ENCODE data around the gene ACADSB.

Gene ACADSB

DNA sequence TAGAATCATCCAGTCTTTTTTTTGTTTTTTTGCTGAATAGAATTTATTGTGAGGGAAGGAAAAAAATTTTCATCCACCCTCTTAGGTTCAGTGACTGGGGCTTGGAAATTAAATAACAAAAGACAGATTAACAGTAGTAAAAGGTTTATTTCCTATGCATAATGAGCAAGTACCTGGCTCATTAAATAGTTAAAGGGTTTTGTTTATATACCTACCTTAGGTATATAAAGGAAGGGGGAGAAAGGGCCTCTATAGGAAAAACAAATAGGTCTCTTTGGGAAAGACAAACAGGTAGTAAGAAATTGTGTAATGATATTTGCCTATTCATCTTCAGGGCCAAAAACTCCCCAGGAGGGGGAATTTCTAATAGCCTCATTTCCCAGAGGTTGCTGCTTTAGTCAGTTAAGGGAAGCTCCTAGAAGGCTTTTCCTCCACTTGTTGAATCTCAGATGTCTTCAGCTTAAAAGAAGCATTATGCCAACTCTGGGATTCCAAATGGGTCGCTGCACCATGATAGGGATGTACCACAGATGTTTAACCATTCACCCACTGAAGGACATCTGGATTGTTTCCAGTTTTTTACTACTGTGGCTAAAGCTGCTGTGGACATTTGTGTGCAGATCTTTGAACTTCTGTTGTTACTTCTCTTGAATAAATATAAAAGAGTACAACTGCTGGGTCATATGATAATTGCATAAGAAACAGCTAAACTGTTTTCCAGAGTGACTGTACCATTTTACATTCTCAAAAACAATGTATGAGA is 11.3 kb downstream of the ACADSB start:
- TF ChIP-seq, protein P1, sequence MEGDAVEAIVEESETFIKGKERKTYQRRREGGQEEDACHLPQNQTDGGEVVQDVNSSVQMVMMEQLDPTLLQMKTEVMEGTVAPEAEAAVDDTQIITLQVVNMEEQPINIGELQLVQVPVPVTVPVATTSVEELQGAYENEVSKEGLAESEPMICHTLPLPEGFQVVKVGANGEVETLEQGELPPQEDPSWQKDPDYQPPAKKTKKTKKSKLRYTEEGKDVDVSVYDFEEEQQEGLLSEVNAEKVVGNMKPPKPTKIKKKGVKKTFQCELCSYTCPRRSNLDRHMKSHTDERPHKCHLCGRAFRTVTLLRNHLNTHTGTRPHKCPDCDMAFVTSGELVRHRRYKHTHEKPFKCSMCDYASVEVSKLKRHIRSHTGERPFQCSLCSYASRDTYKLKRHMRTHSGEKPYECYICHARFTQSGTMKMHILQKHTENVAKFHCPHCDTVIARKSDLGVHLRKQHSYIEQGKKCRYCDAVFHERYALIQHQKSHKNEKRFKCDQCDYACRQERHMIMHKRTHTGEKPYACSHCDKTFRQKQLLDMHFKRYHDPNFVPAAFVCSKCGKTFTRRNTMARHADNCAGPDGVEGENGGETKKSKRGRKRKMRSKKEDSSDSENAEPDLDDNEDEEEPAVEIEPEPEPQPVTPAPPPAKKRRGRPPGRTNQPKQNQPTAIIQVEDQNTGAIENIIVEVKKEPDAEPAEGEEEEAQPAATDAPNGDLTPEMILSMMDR (IDR thresholded peaks at IDR 0.05; ENCODE audit: low read depth, low read length, missing control alignments), result no peak

DNA sequence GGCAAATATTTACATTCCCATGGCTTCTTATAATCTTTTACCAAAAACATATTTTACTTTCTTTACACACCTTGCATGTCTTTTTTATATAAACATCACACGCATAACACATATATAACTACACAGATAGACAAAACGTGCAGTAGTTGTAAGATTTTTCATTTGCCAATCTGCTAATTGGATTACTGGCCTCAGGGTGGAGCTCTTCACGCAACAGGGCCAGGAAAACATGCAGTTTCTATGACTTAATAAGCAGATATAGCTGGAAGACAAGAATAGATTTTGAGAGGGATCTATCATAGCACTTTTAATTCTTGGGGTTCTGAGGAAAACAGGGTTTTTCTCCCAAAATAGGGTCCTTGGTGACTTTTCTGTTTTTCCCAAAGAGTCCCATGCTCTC is 12.7 kb downstream of the ACADSB start:
- Histone ChIP-seq H3K27me3 (replicated peaks) (no peaks in the 10 kb centered on the region), H3K27ac (no peak overlapping the region), H3K36me3 (replicated peaks) (no peaks in the 10 kb centered on the region), H3K4me3 (ENCODE audit: low read depth, low read length) (no peak overlapping the region)
- TF ChIP-seq, protein P1 (IDR thresholded peaks at IDR 0.05; ENCODE audit: low read depth, low read length, missing control alignments), result peak; percentile 66
- in situ Hi-C loops (cut with HindIII; ENCODE audit: low pct_ligation_motif_present, low sequenced_read_pairs), result no loop called here
- no peak for DNase-seq

More for the DNA sequence above, 11.3 kb downstream of the ACADSB start:
- H3K4me3 ChIP-seq (ENCODE audit: low read depth, low read length), result no peak overlapping the region
- no peaks in the 10 kb centered on the region for H3K36me3 ChIP-seq (replicated peaks)
- no peak for DNase-seq
- in situ Hi-C loops (cut with HindIII; ENCODE audit: low pct_ligation_motif_present, low sequenced_read_pairs), result no loop called here
- H3K27ac ChIP-seq, result no peak overlapping the region
- no peaks in the 10 kb centered on the region for H3K27me3 ChIP-seq (replicated peaks)

DNA sequence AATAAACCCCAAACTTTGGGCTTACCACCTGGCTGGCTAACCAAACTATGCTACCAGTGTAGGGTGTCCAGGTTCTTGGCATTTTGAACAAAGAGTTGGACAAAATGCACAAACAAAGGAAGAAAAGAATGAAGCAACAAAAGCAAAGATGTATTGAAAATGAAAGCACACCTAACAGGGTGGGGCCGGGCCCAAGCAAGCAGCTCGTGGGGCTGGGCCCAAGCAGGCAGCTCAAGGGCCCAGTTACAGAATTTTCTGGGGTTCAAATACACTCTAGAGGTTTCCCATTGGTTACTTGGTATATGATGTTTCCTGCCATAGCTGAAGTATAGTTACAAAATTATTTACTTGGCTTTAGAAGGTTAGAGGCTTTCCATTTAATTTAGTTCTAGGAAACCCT is 15.7 kb downstream of the ACADSB start:
- no peak overlapping the region for H3K27ac ChIP-seq
- TF ChIP-seq, protein P1 (IDR thresholded peaks at IDR 0.05; ENCODE audit: low read depth, low read length, missing control alignments), result no peak
- H3K36me3 ChIP-seq (replicated peaks), result no peaks in the 10 kb centered on the region
- H3K4me3 ChIP-seq (ENCODE audit: low read depth, low read length), result no peak overlapping the region
- no peaks in the 10 kb centered on the region for H3K27me3 ChIP-seq (replicated peaks)
- in situ Hi-C loops (cut with HindIII; ENCODE audit: low pct_ligation_motif_present, low sequenced_read_pairs), result no loop called here
- no peak for DNase-seq

DNA sequence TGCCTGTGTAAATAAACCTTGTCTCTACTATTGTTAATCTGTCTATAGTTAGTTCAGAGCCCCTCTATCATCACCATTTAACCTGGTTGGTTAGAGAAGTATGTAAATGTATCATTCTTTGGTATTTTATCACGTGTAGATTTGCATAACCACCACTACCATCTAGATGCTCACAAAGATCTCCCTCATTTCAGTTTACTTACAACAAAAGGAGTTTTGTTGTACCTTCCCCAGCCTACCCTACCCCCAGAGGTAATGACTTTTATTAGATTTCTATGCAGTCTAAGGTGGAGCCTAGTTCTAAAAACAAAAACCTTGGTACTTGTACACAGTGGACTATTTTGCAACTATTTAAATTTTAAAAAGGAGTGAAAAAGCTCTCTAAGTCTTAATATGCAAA is 17.5 kb downstream of the ACADSB start:
- no peaks in the 10 kb centered on the region for H3K27me3 ChIP-seq (replicated peaks)
- H3K4me3 ChIP-seq (ENCODE audit: low read depth, low read length), result no peak overlapping the region
- no peak for DNase-seq
- no peaks in the 10 kb centered on the region for H3K36me3 ChIP-seq (replicated peaks)
- in situ Hi-C loops (cut with HindIII; ENCODE audit: low pct_ligation_motif_present, low sequenced_read_pairs), result no loop called here
- TF ChIP-seq, protein P1 (IDR thresholded peaks at IDR 0.05; ENCODE audit: low read depth, low read length, missing control alignments), result no peak
- H3K27ac ChIP-seq, result no peak overlapping the region

DNA sequence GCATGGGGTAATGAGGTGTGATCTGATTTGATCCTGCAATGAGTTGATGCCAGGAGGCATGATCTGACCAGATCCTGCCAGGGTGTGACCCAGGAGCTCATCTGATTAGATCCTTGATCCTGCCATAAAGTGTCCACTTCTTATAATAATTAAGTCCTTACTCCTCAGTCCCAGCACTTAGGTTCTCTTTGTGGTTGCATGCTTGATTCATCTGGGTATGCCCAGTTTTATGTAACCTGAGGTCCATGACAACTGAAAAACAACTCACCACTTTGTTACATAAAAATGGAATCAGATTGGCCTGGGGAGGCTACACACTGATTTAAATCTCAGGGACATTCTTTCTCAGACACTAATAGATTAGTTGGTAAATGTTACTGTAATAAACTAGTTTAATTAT is 19.1 kb downstream of the ACADSB start:
- H3K36me3 ChIP-seq (replicated peaks), result no peaks in the 10 kb centered on the region
- TF ChIP-seq, protein P1 (IDR thresholded peaks at IDR 0.05; ENCODE audit: low read depth, low read length, missing control alignments), result no peak
- in situ Hi-C loops (cut with HindIII; ENCODE audit: low pct_ligation_motif_present, low sequenced_read_pairs), result no loop called here
- H3K4me3 ChIP-seq (ENCODE audit: low read depth, low read length), result no peak overlapping the region
- no peaks in the 10 kb centered on the region for H3K27me3 ChIP-seq (replicated peaks)
- no peak for DNase-seq
- no peak overlapping the region for H3K27ac ChIP-seq

DNA sequence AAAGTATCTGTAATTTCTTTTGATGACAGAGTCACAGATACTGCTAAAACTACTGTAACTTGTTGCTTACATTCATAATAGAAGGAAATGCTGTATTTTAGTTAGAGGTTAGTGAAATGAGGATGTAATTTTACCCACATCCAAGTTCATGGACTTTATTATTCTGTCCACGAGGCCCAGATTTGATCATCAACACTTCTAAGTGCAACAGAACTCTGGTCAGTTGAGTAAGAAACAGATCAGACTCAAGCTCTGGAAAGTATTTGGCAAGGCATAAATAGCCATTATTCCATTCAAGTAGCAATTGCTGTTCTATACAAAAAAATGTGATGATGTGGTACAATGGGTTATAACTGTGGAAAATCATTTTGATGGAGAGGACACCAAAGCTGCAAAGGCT is 22.3 kb downstream of the ACADSB start:
- no peaks in the 10 kb centered on the region for H3K27me3 ChIP-seq (replicated peaks)
- no peak overlapping the region for H3K4me3 ChIP-seq (ENCODE audit: low read depth, low read length)
- DNase-seq, result no peak
- H3K27ac ChIP-seq, result no peak overlapping the region
- no peaks in the 10 kb centered on the region for H3K36me3 ChIP-seq (replicated peaks)
- TF ChIP-seq, protein P1 (IDR thresholded peaks at IDR 0.05; ENCODE audit: low read depth, low read length, missing control alignments), result no peak
- in situ Hi-C loops (cut with HindIII; ENCODE audit: low pct_ligation_motif_present, low sequenced_read_pairs), result no loop called here

Data from brain microvascular endothelial cell (primary cell).